GM23338 (cell line): ENCODE results near the gene GRIA4. TPM values are rescaled to one million over a fixed set of nuclear protein-coding genes. Genes with fewer than 3 reads are reported as not detected.
"Not testable (repeated sequence)": the region's sequence is repeated elsewhere in the genome, so short reads cannot be mapped to it uniquely, and the experiment has no call there.

ENCODE experiments used
- ATAC-seq: fragments of 200-7000 bp; cut with Tn5 transposase; 3 replicates; pipeline ENCODE4 v1.9.1; 2020
- DNase-seq: peaks from one replicate; pipeline ENCODE4 v3.0.0-alpha.2; 2015; ENCODE audit warnings: low spot score
- H2AFZ ChIP-seq: fragments of 200-600 bp; sonication (generic); 2 replicates; pipeline ENCODE4 v1.8.0; 2016; ENCODE audit warnings: antibody characterized with exemption, mild to moderate bottlenecking, moderate library complexity
- H3F3A ChIP-seq: fragments of 200-600 bp; sonication (generic); replicated peaks from 2 replicates; pipeline ENCODE4 v1.8.0; 2017; ENCODE audit warnings: antibody characterized with exemption, mixed run types, low read depth
- H3K27ac ChIP-seq: fragments of 200-600 bp; sonication (generic); 2 replicates; pipeline ENCODE4 v1.6.1; 2016; ENCODE audit warnings: low read depth
- H3K27me3 ChIP-seq: fragments of 200-600 bp; sonication (generic); 2 replicates; pipeline ENCODE4 v1.8.0; 2016; ENCODE audit warnings: mild to moderate bottlenecking, mixed run types, moderate library complexity; ENCODE audit not compliant: insufficient read depth
- H3K36me3 ChIP-seq: fragments of 200-600 bp; sonication (generic); 2 replicates; pipeline ENCODE4 v1.8.0; 2016; ENCODE audit warnings: mild to moderate bottlenecking; ENCODE audit not compliant: insufficient read depth
- H3K4me1 ChIP-seq: fragments of 200-600 bp; sonication (generic); 2 replicates; pipeline ENCODE4 v1.8.0; 2016; ENCODE audit warnings: mild to moderate bottlenecking, moderate library complexity; ENCODE audit not compliant: insufficient read depth
- H3K4me2 ChIP-seq: fragments of 200-600 bp; sonication (generic); 2 replicates; pipeline ENCODE4 v1.7.1; 2017; ENCODE audit warnings: mixed run types
- H3K4me3 ChIP-seq: fragments of 200-600 bp; sonication (generic); 2 replicates; pipeline ENCODE4 v1.6.1; 2016; ENCODE audit warnings: mixed run types
- H3K79me2 ChIP-seq: fragments of 200-600 bp; sonication (generic); replicated peaks from 2 replicates; pipeline ENCODE4 v1.8.0; 2017; ENCODE audit warnings: mild to moderate bottlenecking; ENCODE audit not compliant: insufficient read depth
- H3K9me2 ChIP-seq: fragments of 200-600 bp; sonication (generic); 2 replicates; pipeline ENCODE4 v1.8.0; 2017; ENCODE audit not compliant: insufficient read depth
- H4K20me1 ChIP-seq: fragments of 200-600 bp; sonication (generic); replicated peaks from 2 replicates; pipeline ENCODE4 v1.8.0; 2017; ENCODE audit warnings: mild to moderate bottlenecking; ENCODE audit not compliant: insufficient read depth
- H3K27ac Mint-ChIP-seq: 2 replicates; pipeline ENCODE4 v1.8.0; 2020; ENCODE audit warnings: inconsistent platforms, mild to moderate bottlenecking, moderate library complexity, mixed read lengths
- H3K27me3 Mint-ChIP-seq: 3 replicates; pipeline ENCODE4 v1.8.0; 2022; ENCODE audit warnings: low read depth, mild to moderate bottlenecking, moderate library complexity, mixed read lengths, inconsistent platforms; ENCODE audit not compliant: insufficient read depth, poor library complexity
- H3K36me3 Mint-ChIP-seq: 3 replicates; pipeline ENCODE4 v1.8.0; 2021; ENCODE audit warnings: low read depth, mild to moderate bottlenecking, inconsistent platforms, moderate library complexity, mixed read lengths
- H3K4me1 Mint-ChIP-seq: 3 replicates; pipeline ENCODE4 v1.8.0; 2020; ENCODE audit warnings: mild to moderate bottlenecking, inconsistent platforms, mixed read lengths
- H3K4me3 Mint-ChIP-seq: 3 replicates; pipeline ENCODE4 v1.8.0; 2021; ENCODE audit warnings: moderate library complexity, mild to moderate bottlenecking, inconsistent platforms, mixed read lengths
- H3K9me3 Mint-ChIP-seq: 3 replicates; pipeline ENCODE4 v1.8.0; 2020; ENCODE audit warnings: moderate library complexity, mild to moderate bottlenecking, inconsistent platforms, mixed read lengths
- CTCF ChIP-seq, 2 experiments: fragments of 200-600 bp in 1 of 2; sonication (generic) in 1 of 2; conservative IDR thresholded peaks; 2 replicates each; pipeline versions ENCODE4 v1.5.1 to v1.6.1; 2016 to 2017; ENCODE audit warnings: antibody characterized with exemption in 2 of 2, low read depth in 2 of 2, mild to moderate bottlenecking in 2 of 2, moderate library complexity in 1 of 2
- JUNB ChIP-seq: IDR thresholded peaks from one replicate; pipeline ENCODE4 v1.6.1; 2016; ENCODE audit warnings: antibody characterized with exemption; ENCODE audit not compliant: unreplicated experiment
- ZNF114 ChIP-seq: fragments of 250-450 bp; sonication (Bioruptor Pico); IDR thresholded peaks from 2 replicates; pipeline ENCODE4 v1.5.0; 2020; ENCODE audit warnings: mild to moderate bottlenecking, moderate library complexity
- ZNF462 ChIP-seq: fragments of 250-450 bp; sonication (Bioruptor Pico); IDR thresholded peaks from 2 replicates; pipeline ENCODE4 v1.5.0; 2020; ENCODE audit warnings: mild to moderate bottlenecking, moderate library complexity
- polyA plus RNA-seq: library from polyadenylated mRNA; unstranded; fragments of >200 nt; fragmentation: Nextera tagmentation; extraction: Ambion mirVana; gene quantifications from 2 replicates; pipeline ENCODE4 v1.2.1, GENCODE V29; 2016
- total RNA-seq: library from RNA; depleted of rRNA; stranded (reverse); fragments of >200 nt; shearing (Covaris generic); gene quantifications from 2 replicates; pipeline ENCODE4 v1.2.3, GENCODE V29; 2014

Gene GRIA4
- total and polyA plus RNA-seq, 2 experiments from 2014 or later = 17.8 to 71.1 TPM

GRCh38 chr11:105878510-105878909 lies 268.6 kb downstream of the GRIA4 start:
- no peaks in the 10 kb centered on the region for H3K27me3 ChIP-seq
- H3K9me3 Mint-ChIP-seq = peaks cover 12% of the 10 kb centered on the region; the same call in 2 of the 3 replicates
- peaks cover 2% of the 10 kb centered on the region for H3K27me3 Mint-ChIP-seq
- H2AFZ ChIP-seq = no peak overlapping the region
- H4K20me1 ChIP-seq = no peaks in the 10 kb centered on the region
- H3K4me3 ChIP-seq = no peak overlapping the region
- H3K27ac ChIP-seq = no peak overlapping the region
- H3K4me2 ChIP-seq = no peak overlapping the region
- H3K36me3 ChIP-seq = no peaks in the 10 kb centered on the region
- H3K4me3 Mint-ChIP-seq = no peak overlapping the region
- H3K27ac Mint-ChIP-seq = no peak overlapping the region
- H3K79me2 ChIP-seq = no peaks in the 10 kb centered on the region
- no peaks in the 10 kb centered on the region for H3F3A ChIP-seq
- H3K9me2 ChIP-seq = no peaks in the 10 kb centered on the region
- no peak for ATAC-seq
- DNase-seq = no peak
- H3K4me1 Mint-ChIP-seq = no peaks in the 10 kb centered on the region
- TF ChIP-seq JUNB (no peak), ZNF462 (CRISPR knock-in tag) (no peak), ZNF114 (no peak), CTCF (conservative IDR thresholded peaks at IDR 0.05; ENCODE audit: low read depth in 2 of 2) (no peak)
- peaks cover 5% of the 10 kb centered on the region; the same call in 2 of the 3 replicates for H3K36me3 Mint-ChIP-seq
- H3K4me1 ChIP-seq = no peaks in the 10 kb centered on the region

- not testable (repeated sequence) for H3K9me3 Mint-ChIP-seq, H3K9me2 ChIP-seq, H3F3A ChIP-seq, H3K4me3 Mint-ChIP-seq, ATAC-seq, H3K4me1 ChIP-seq, H3K79me2 ChIP-seq, H3K4me1 Mint-ChIP-seq, H3K27me3 ChIP-seq, H3K36me3 Mint-ChIP-seq, H3K27me3 Mint-ChIP-seq, H3K27ac ChIP-seq, H4K20me1 ChIP-seq, H3K4me2 ChIP-seq, DNase-seq, H3K4me3 ChIP-seq, H3K27ac Mint-ChIP-seq, H3K36me3 ChIP-seq, H2AFZ ChIP-seq
Measured at GRCh38 chr11:105878927-105879326, 269.1 kb downstream of the GRIA4 start.
